Temporal lobe (tissue), 2 donors: Measurements from ENCODE around the gene MTA3. TPM values are rescaled to one million over a fixed set of nuclear protein-coding genes. Genes with fewer than 3 reads are reported as not detected.

Experiments
- small RNA-seq: library from RNA; depleted of rRNA; stranded (forward); fragments of <200 nt; gene quantifications from one replicate; pipeline ENCODE3, GENCODE V24; 2014; ENCODE audit warnings: low replicate concordance
- total RNA-seq: library from RNA; depleted of rRNA; stranded (reverse); fragments of >200 nt; gene quantifications from one replicate; pipeline ENCODE4 v1.2.3, GENCODE V29; 2014

Gene MTA3
- total RNA-seq, 1 donor from 2014 or later = 26.3 TPM

Small RNAs within 50 kb of the gene (small RNA-seq; reads per million reads assigned to genes)
- not detected for gene AC074375.1
- not detected for gene RNU6-137P

Other genes starting within 250 kb of the MTA3 start
- 103 TPM for gene COX7A2L, start 207.4 kb upstream of the MTA3 start, total RNA-seq
- 0.49 TPM for gene KCNG3, start 74.7 kb upstream of the MTA3 start, total RNA-seq
- 0.25 TPM for gene OXER1, start 195.5 kb downstream of the MTA3 start, total RNA-seq
- gene HAAO, start 224.0 kb downstream of the MTA3 start, total RNA-seq = 1.5 TPM